ENCODE data around the gene RCOR3. TPM values are rescaled to one million over a fixed set of nuclear protein-coding genes. Genes with fewer than 3 reads are reported as not detected.

The RCOR3 gene
- total RNA-seq, 1 donor from 2014 or later = 53.0 TPM

DNA sequence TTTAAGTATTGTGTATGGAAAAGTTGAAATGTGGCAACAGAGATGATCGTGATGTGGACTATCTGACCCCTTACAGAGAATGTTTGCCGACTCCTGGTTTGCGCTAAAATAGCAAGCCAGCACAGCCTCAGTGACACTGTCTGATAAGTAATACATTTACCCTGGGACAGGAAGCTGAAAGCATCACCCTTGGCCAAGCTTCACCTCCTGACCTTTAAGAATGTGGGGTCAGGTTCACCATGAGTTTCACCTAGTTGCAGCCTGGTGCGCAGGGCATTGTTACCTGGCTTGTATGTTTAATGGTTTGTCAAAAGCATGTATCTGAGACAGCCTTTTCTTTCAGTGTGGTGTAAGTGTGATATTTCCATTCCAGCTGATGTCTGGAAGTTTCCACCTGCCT lies 96.7 kb downstream of the RCOR3 start:
- intact Hi-C loops (cut with micrococcal nuclease) = no loop called here
- ATAC-seq = no peak
- no peak for DNase-seq

DNA sequence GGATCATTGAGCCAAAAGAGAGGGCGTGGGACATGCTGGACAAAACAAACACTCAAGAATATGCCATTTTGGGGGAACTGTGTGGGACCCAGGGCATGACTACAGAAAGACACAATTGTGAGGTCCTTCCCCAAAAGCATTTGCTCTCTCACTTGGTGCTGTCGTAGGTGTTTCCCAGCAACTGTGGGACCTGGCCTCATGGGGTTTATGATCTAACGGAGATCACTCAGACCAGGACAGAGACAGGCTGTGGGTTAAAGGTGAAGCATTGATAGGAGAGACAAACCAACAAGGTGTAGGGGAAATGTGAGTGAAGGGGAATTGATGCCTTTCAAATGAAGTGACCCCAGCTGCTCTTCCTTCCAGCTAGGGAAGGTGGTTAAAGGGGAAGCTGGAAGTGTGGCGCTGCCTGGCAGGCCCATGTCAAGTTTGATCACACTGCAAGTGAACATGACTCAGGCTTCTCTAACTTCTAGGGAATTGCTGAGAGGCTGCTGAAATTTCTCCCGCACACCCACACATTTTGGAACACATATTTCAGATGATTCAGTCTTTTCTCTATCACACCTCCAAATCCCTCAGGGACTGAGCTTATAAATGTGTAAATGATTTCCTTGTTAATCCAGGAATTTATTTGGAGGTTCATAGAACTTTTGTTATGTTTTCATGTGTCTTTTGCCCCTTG lies 97.7 kb downstream of the RCOR3 start:
- DNase-seq (no peak), ATAC-seq (no peak)

DNA sequence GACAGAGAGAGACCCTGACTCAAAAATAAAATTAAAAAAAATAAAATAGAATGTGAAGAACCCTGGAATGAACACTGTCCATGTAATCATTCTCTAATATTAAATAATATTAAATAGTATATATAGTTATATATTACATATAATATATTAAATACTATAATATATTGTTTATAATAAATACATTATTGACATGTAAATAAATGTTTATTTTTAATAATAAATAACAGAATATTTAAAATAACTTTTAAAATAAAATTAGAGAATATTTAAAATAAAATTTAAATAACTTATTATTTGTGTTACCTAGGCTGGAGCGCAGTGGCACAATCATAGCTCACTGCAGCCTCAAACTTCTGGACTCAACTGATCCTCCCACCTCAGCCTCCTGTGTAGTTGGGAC lies 99.5 kb downstream of the RCOR3 start:
- intact Hi-C loops (cut with micrococcal nuclease) = no loop called here
- DNase-seq (no peak), ATAC-seq (no peak)

More for the DNA sequence above, 97.7 kb downstream of the RCOR3 start:
- intact Hi-C loops (cut with micrococcal nuclease) = no loop called here

DNA sequence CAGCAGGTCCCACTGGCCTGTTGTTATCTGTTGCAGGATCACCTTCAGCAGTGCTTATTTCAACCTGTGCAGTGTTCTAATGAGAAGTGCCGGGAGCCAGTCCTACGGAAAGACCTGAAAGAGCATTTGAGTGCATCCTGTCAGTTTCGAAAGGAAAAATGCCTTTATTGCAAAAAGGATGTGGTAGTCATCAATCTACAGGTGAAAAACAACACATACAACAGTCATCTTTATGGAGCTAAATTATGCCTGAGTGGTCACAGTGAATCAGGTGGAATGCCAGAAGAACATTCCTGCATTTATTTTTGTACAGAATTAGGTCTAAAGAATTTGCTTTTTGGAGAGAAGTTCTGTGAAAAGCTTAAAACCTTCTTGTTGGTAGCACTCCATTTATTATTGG lies 100.7 kb downstream of the RCOR3 start:
- intact Hi-C loops (cut with micrococcal nuclease) = no loop called here
- no peak for ATAC-seq
- DNase-seq = no peak

- ATAC-seq (no peak), DNase-seq (no peak)
- intact Hi-C loops (cut with micrococcal nuclease) = no loop called here
Measured at GRCh38 chr1:211361202-211361601, 102.0 kb downstream of the RCOR3 start.

Other genes starting within 250 kb of the RCOR3 start
- gene KCNH1, start 125.2 kb upstream of the RCOR3 start, total RNA-seq = not detected
- gene TRAF5, start 67.5 kb downstream of the RCOR3 start, total RNA-seq = 2.4 TPM
- gene RD3, start 232.8 kb downstream of the RCOR3 start, total RNA-seq = not detected

Measured in left ventricle myocardium superior (tissue), 1 donor.